ENCODE measurements around the gene RNF135. TPM values are rescaled to one million over a fixed set of nuclear protein-coding genes. Genes with fewer than 3 reads are reported as not detected.
"Not testable (repeated sequence)": the region's sequence is repeated elsewhere in the genome, so short reads cannot be mapped to it uniquely, and the experiment has no call there.

RNF135 gene
- total RNA-seq, 2 donors from 2014 or later, result 14.8 to 20.7 TPM

DNA sequence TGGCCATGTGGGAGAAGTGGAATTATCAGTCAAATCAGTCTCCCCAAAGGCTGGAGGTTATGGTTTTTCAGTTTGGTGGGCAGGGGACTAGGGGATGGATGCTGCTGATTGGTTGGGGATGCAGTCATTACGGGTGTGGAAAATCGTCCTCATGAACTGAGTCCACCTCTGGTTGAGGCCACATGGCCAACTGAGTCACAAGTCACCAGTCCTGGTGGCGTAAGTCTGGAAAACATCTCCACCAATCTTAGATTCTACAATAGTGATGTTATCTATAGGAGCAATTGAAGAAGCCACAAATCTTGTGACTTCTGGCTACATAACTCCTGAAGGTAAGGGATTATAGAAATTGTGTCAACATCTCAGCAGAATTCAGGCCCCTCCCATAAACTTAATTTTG is 5.2 kb upstream of the RNF135 start:
- 97% methylated on average over 3 of the region's 3 CpGs; no CpG with 5 or more reads in 1 of the 2 experiments for WGBS, 2 experiments (ENCODE audit: insufficient coverage in 1 of 2, insufficient read length in 1 of 2)
- H3K4me1 Mint-ChIP-seq, result peaks cover 2% of the 10 kb centered on the region
- H3K27me3 ChIP-seq (ENCODE audit: control insufficient read depth, insufficient read depth, low read length, poor library complexity, severe bottlenecking), result no peaks in the 10 kb centered on the region
- peak; percentile 29 for DNase-seq
- TF ChIP-seq CTCF (conservative IDR thresholded peaks at IDR 0.05), result no peak
- no peak overlapping the region for H3K9ac ChIP-seq (ENCODE audit: extremely low read depth, low read length, poor library complexity, severe bottlenecking)
- no peak overlapping the region for H3K27ac Mint-ChIP-seq
- no peak overlapping the region for H3K4me3 ChIP-seq (ENCODE audit: low read length)
- no peaks in the 10 kb centered on the region for H3K36me3 ChIP-seq (ENCODE audit: control insufficient read depth, insufficient read depth, low read length)
- H3K4me3 Mint-ChIP-seq, result no peak overlapping the region
- no peak overlapping the region for H3K27ac ChIP-seq (ENCODE audit: low read depth, low read length)
- H3K27me3 Mint-ChIP-seq (ENCODE audit: insufficient read depth), result no peaks in the 10 kb centered on the region
- H3K9me3 Mint-ChIP-seq, result no peaks in the 10 kb centered on the region
- no peaks in the 10 kb centered on the region for H3K9me3 ChIP-seq (ENCODE audit: control insufficient read depth, low read length)
- no peaks in the 10 kb centered on the region for H3K4me1 ChIP-seq (ENCODE audit: control insufficient read depth, insufficient read depth, low read length)
- H3K36me3 Mint-ChIP-seq (ENCODE audit: low read depth), result no peaks in the 10 kb centered on the region

DNA sequence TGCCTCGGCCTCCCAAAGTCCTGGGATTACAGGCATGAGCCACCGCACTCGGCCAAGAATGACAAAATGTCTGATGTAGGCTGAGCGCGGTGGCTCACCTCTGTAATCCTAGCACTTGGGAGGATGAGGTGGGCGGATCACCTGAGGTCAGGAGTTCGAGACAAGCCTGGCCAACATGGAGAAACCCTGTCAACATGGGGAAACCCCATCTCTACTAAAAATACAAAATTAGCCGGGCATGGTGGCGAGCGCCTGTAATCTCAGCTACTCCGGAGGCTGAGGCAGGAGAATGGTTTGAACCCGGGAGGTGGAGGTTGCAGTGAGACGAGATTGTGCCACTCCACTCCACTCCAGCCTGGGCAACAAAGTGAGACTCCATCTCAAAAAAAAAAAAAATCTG is 2.9 kb upstream of the RNF135 start:
- not testable (repeated sequence) for H3K27me3 ChIP-seq (ENCODE audit: control insufficient read depth, insufficient read depth, low read length, poor library complexity, severe bottlenecking); H3K36me3 Mint-ChIP-seq (ENCODE audit: low read depth); H3K27ac Mint-ChIP-seq; H3K9ac ChIP-seq (ENCODE audit: extremely low read depth, low read length, poor library complexity, severe bottlenecking); H3K4me1 Mint-ChIP-seq; H3K27me3 Mint-ChIP-seq (ENCODE audit: insufficient read depth); H3K36me3 ChIP-seq (ENCODE audit: control insufficient read depth, insufficient read depth, low read length); H3K27ac ChIP-seq (ENCODE audit: low read depth, low read length); H3K4me3 ChIP-seq (ENCODE audit: low read length); H3K4me3 Mint-ChIP-seq; H3K4me1 ChIP-seq (ENCODE audit: control insufficient read depth, insufficient read depth, low read length); H3K9me3 ChIP-seq (ENCODE audit: control insufficient read depth, low read length)
- peak; percentile 10 for DNase-seq
- 89 to 100% methylated on average over 4 to 12 of the region's 13 CpGs for WGBS, 2 experiments (ENCODE audit: insufficient coverage in 1 of 2, insufficient read length in 1 of 2)
- H3K9me3 Mint-ChIP-seq, result peaks cover 12% of the 10 kb centered on the region

DNA sequence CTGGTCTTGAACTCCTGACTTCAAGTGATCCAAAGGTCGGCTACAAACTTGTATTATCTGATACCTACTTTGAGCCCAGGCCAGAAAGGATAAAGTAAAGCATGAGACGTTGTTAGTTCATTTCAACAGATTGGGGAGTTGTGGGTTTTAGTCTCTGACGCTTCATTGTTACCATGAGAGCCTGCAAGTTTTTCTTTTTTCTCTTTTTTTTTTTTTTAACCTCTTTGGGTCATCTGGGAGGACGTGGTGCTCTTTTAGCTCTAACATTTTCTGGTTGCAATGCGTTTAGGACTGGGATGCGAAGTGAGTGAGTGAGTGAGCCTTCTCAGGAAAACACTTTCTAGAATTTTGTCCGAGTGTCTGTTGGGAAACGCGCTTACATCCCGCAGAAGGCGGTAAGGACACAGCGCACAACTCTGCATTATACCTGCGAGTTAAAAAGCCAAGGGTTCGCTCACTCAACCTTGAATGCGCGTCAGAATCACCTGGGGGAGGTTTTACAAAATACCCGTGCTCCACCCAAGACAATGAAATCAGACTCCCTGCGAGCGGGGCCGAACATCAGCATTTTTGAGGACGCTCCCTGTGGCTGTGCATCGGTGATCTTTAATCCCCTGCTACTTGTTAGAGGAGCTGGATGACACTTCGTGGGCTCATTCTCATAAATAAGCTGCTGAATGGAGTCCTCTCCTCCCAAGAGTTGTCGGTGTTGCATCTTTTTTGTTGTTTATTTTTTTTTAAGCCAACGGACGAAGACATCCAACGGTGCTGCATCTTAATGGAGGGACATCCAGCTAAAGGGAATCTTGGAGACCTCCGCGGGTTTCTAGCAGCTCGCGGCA is 629 bp upstream of the RNF135 start:
- Mint-ChIP-seq H3K27me3 (ENCODE audit: insufficient read depth) (no peaks in the 10 kb centered on the region), H3K36me3 (ENCODE audit: low read depth) (peaks cover 13% of the 10 kb centered on the region), H3K4me3 (peak overlapping the region; percentile 85), H3K27ac (peak overlapping the region; percentile 99), H3K4me1 (peaks cover 2% of the 10 kb centered on the region), H3K9me3 (peaks cover 13% of the 10 kb centered on the region)
- peak overlapping the region; percentile 81 for H3K4me3 ChIP-seq (ENCODE audit: low read length)
- H3K27me3 ChIP-seq (ENCODE audit: control insufficient read depth, insufficient read depth, low read length, poor library complexity, severe bottlenecking), result no peaks in the 10 kb centered on the region
- H3K4me1 ChIP-seq (ENCODE audit: control insufficient read depth, insufficient read depth, low read length), result no peaks in the 10 kb centered on the region
- no peaks in the 10 kb centered on the region for H3K36me3 ChIP-seq (ENCODE audit: control insufficient read depth, insufficient read depth, low read length)
- WGBS, 2 experiments (ENCODE audit: insufficient coverage in 1 of 2, insufficient read length in 1 of 2), result 15 to 20% methylated on average over 25 to 31 of the region's 31 CpGs
- TF ChIP-seq CTCF (conservative IDR thresholded peaks at IDR 0.05), result no peak
- DNase-seq, result peak; percentile 81
- peak overlapping the region; percentile 68 for H3K27ac ChIP-seq (ENCODE audit: low read depth, low read length)
- peaks cover 7% of the 10 kb centered on the region for H3K9me3 ChIP-seq (ENCODE audit: control insufficient read depth, low read length)
- peak overlapping the region; percentile 56 for H3K9ac ChIP-seq (ENCODE audit: extremely low read depth, low read length, poor library complexity, severe bottlenecking)

All from endodermal cell (in vitro differentiated cells).